K562 (cell line): ENCODE measurements around the gene CCDC196. TPM values are rescaled to one million over a fixed set of nuclear protein-coding genes. Genes with fewer than 3 reads are reported as not detected.

Experiments used
- ATAC-seq: fragments of 200-7000 bp; cut with Tn5 transposase; 3 replicates; pipeline ENCODE4 v1.9.1; 2020; ENCODE audit warnings: moderate library complexity
- BruUV-seq: library from RNA; stranded (reverse); fragments of 400-500 nt; replicated peaks from 2 replicates; lab custom pipeline; 2021; lab: Mats Ljungman, UMichigan
- CTCF ChIA-PET: fragments of 300-600 bp; formaldehyde crosslinking; extraction: SDS; loops from one replicate; lab custom pipeline; 2021; ENCODE audit warnings: low intra/inter-chr PET ratio; lab: Yijun Ruan, JAX
- POLR2A ChIA-PET: fragments of 300-600, 350-650 bp; sonication (Branson Sonifier 250); formaldehyde crosslinking; extraction: SDS; loops from one replicate; lab custom pipeline; 2021; ENCODE audit warnings: antibody characterized with exemption, inconsistent platforms; lab: Yijun Ruan, JAX
- DNase-seq, 4 experiments: peaks; one replicate each; pipeline versions ENCODE4 v3.0.0 to v3.0.0-alpha.2; 2011 to 2018; ENCODE audit warnings: low spot score in 3 of 4, mixed read lengths in 3 of 4; ENCODE audit errors: extremely low read depth in 1 of 4
- FAIRE-seq: peaks from 2 replicates; lab custom pipeline; 2011; peaks lifted over from hg19 to GRCh38; lab: Jason Lieb, UNC
- H2AFZ ChIP-seq: 2 replicates; pipeline ENCODE4 v1.6.0; 2011; ENCODE audit warnings: low read depth, low read length, control low read depth, inconsistent platforms
- H3K27ac ChIP-seq: fragments of 200-600 bp; 3 replicates; pipeline ENCODE4 v1.8.0; 2011; ENCODE audit warnings: low read depth, mild to moderate bottlenecking, control low read depth, inconsistent platforms, low read length, moderate library complexity, mixed read lengths; ENCODE audit errors: extremely low read depth
- H3K27me3 ChIP-seq, 2 experiments: fragments of 300-600 bp in 1 of 2; 2 replicates in 1 of 2; 3 replicates in 1 of 2; pipeline versions ENCODE4 v1.6.0 to v1.8.0; 2011; ENCODE audit warnings: inconsistent platforms in 2 of 2, low read length in 2 of 2, mild to moderate bottlenecking in 1 of 2, mixed read lengths in 1 of 2, moderate library complexity in 1 of 2; ENCODE audit not compliant: control insufficient read depth in 2 of 2, insufficient read depth in 2 of 2
- H3K36me3 ChIP-seq: fragments of 300-600 bp; 3 replicates; pipeline ENCODE4 v1.8.0; 2011; ENCODE audit warnings: mild to moderate bottlenecking, low read length, inconsistent platforms; ENCODE audit not compliant: control insufficient read depth, insufficient read depth
- H3K4me1 ChIP-seq, 2 experiments: fragments of 200-600 bp in 1 of 2; replicated peaks in 1 of 2; 2 replicates in 1 of 2; 3 replicates in 1 of 2; pipeline versions ENCODE4 v1.5.1 to v1.8.0; 2011; ENCODE audit warnings: inconsistent platforms in 2 of 2, low read length in 2 of 2, mild to moderate bottlenecking in 1 of 2, mixed read lengths in 1 of 2, moderate library complexity in 1 of 2; ENCODE audit not compliant: control insufficient read depth in 2 of 2, insufficient read depth in 2 of 2
- H3K4me2 ChIP-seq: 2 replicates; pipeline ENCODE4 v1.6.1; 2011; ENCODE audit warnings: low read length, control low read depth, inconsistent platforms, mixed read lengths; ENCODE audit not compliant: insufficient read depth
- H3K4me3 ChIP-seq: fragments of 200-600 bp; sonication (generic), shearing (Covaris generic); 2 replicates; pipeline ENCODE4 v1.5.1; 2016; ENCODE audit warnings: control low read depth, inconsistent platforms
- H3K79me2 ChIP-seq: fragments of 200-600 bp; 3 replicates; pipeline ENCODE4 v1.8.0; 2011; ENCODE audit warnings: low read length, inconsistent platforms; ENCODE audit not compliant: control insufficient read depth, insufficient read depth
- H3K9ac ChIP-seq, 2 experiments: 2 replicates each; pipeline versions ENCODE4 v1.6.0 to v1.6.1; 2011; ENCODE audit warnings: low read depth in 2 of 2, low read length in 2 of 2, control low read depth in 1 of 2, inconsistent platforms in 1 of 2, mild to moderate bottlenecking in 1 of 2, mixed read lengths in 1 of 2; ENCODE audit not compliant: insufficient read depth in 1 of 2
- H3K9me1 ChIP-seq: one replicate; pipeline ENCODE4 v1.6.0; 2011; ENCODE audit warnings: inconsistent platforms, mild to moderate bottlenecking, low read length, moderate library complexity; ENCODE audit not compliant: control insufficient read depth, insufficient read depth
- H3K9me3 ChIP-seq: replicated peaks from 2 replicates; pipeline ENCODE4 v1.5.1; 2011; ENCODE audit warnings: low read depth, low read length, inconsistent platforms; ENCODE audit not compliant: control insufficient read depth, insufficient read depth
- H4K20me1 ChIP-seq: replicated peaks from 2 replicates; pipeline ENCODE4 v1.6.1; 2011; ENCODE audit warnings: low read length, inconsistent platforms, mixed read lengths; ENCODE audit not compliant: control insufficient read depth, insufficient read depth
- ARNT ChIP-seq, 2 experiments: fragments of 450-650 bp; IDR thresholded peaks; 2 replicates each; pipeline ENCODE4 v1.6.1; 2016; ENCODE audit warnings: mild to moderate bottlenecking in 1 of 2
- BHLHE40 ChIP-seq: IDR thresholded peaks from 2 replicates; pipeline ENCODE4 v1.6.1; 2011; ENCODE audit warnings: low read length, improper control_type of control experiment
- DIDO1 ChIP-seq: fragments of 450-650 bp; IDR thresholded peaks from 2 replicates; pipeline ENCODE4 v1.6.1; 2016; ENCODE audit warnings: low read depth, missing biosample characterization, missing genetic modification characterization
- EHMT2 ChIP-seq: fragments of 450-650 bp; IDR thresholded peaks from 2 replicates; pipeline ENCODE4 v1.6.1; 2018; ENCODE audit warnings: antibody characterized with exemption
- EWSR1 ChIP-seq: fragments of 450-650 bp; IDR thresholded peaks from 2 replicates; pipeline ENCODE4 v1.6.1; 2018; ENCODE audit warnings: borderline replicate concordance, mild to moderate bottlenecking, low read depth, moderate library complexity; ENCODE audit not compliant: partially characterized antibody
- GATAD2A ChIP-seq: fragments of 450-650 bp; IDR thresholded peaks from 2 replicates; pipeline ENCODE4 v1.6.1; 2017
- LEF1 ChIP-seq: fragments of 450-650 bp; IDR thresholded peaks from 2 replicates; pipeline ENCODE4 v1.6.1; 2016; ENCODE audit warnings: mild to moderate bottlenecking
- MCM5 ChIP-seq: fragments of 450-650 bp; IDR thresholded peaks from 2 replicates; pipeline ENCODE4 v1.6.1; 2016; ENCODE audit warnings: low read depth
- NFRKB ChIP-seq: fragments of 450-650 bp; IDR thresholded peaks from 2 replicates; pipeline ENCODE4 v1.6.1; 2016; ENCODE audit warnings: low read depth
- PHF21A ChIP-seq: fragments of 450-650 bp; IDR thresholded peaks from 2 replicates; pipeline ENCODE4 v1.6.1; 2017; ENCODE audit warnings: low read depth, borderline replicate concordance
- RBM22 ChIP-seq: fragments of 200-400 bp; formaldehyde crosslinking; IDR thresholded peaks from 2 replicates; pipeline ENCODE4 v1.6.1; 2018; ENCODE audit warnings: low read length, low read depth; ENCODE audit not compliant: poor library complexity, severe bottlenecking
- ZNF134 ChIP-seq: fragments of 250-450 bp; sonication (Bioruptor Pico); conservative IDR thresholded peaks from 2 replicates; pipeline ENCODE4 v1.4.0; 2020
- ZNF24 ChIP-seq: fragments of 450-650 bp; IDR thresholded peaks from 2 replicates; pipeline ENCODE4 v1.6.1; 2016
- ZNF324 ChIP-seq: fragments of 250-450 bp; sonication (Bioruptor Pico); IDR thresholded peaks from 2 replicates; pipeline ENCODE4 v1.4.0; 2020; ENCODE audit warnings: mild to moderate bottlenecking
- WGBS: fragments of 100-300 bp; shearing (Covaris generic); methylation state at CpG from one replicate; pipeline ENCODE4 v1.1.6; 2016; ENCODE audit warnings: low coverage, mixed read lengths; ENCODE audit not compliant: insufficient coverage; ENCODE audit errors: missing lambda C conversion rate; 5-methylcytosine and 5-hydroxymethylcytosine counted together
- in situ Hi-C: fragments of 300-500 bp; cut with MboI; formaldehyde crosslinking; loops from 4 replicates; pipeline ENCODE4 v1.15.0; 2018; ENCODE audit warnings: inconsistent platforms, mixed read lengths
- intact Hi-C: fragments of 100-400 bp; cut with micrococcal nuclease; formaldehyde crosslinking; loops from 2 replicates; pipeline ENCODE4 v1.14.2; 2022
- polyA plus RNA-seq, 8 experiments: library from polyadenylated mRNA; depleted of rRNA in 4 of 8; stranded (reverse) in 5 of 8; unstranded in 3 of 8; fragments of >200 nt; fragmentation: Nextera tagmentation in 2 of 8; fragmentation: Illumina TruSeq in 1 of 8; extraction: Ambion mirVana in 2 of 8; extraction: Trizol in 1 of 8; gene quantifications; 2 replicates each; pipeline versions ENCODE4 v1.2.1 to v1.2.3, GENCODE V29; 2011 to 2014; ENCODE audit warnings: inconsistent platforms in 1 of 8, missing spikeins in 1 of 8
- total RNA-seq, 7 experiments: library from RNA; depleted of rRNA in 6 of 7; stranded (reverse); fragments of >200 nt in 6 of 7; fragmentation: Illumina TruSeq in 2 of 7; extraction: Trizol in 2 of 7; gene quantifications; 2 replicates each; pipeline versions ENCODE4 v1.2.1 to v1.2.3, GENCODE V29; 2011 to 2021; ENCODE audit warnings: low replicate concordance in 1 of 7
- TF ChIP-seq, protein P1 (sequence below): fragments of 450-650 bp; formaldehyde crosslinking; IDR thresholded peaks from 2 replicates; pipeline ENCODE4 v1.4.0; 2022; ENCODE audit warnings: mild to moderate bottlenecking, moderate library complexity
- TF ChIP-seq, protein P2 (sequence below): fragments of 450-650 bp; IDR thresholded peaks from 2 replicates; pipeline ENCODE4 v1.6.1; 2016
- TF ChIP-seq, protein P3 (sequence below), 2 experiments: IDR thresholded peaks; 2 replicates each; pipeline ENCODE4 v1.6.1; 2011; ENCODE audit warnings: borderline replicate concordance in 1 of 2, control low read depth in 1 of 2, low read depth in 1 of 2, low read length in 1 of 2, mild to moderate bottlenecking in 1 of 2, mixed read lengths in 1 of 2, moderate library complexity in 1 of 2; ENCODE audit not compliant: insufficient read depth in 1 of 2, insufficient read length in 1 of 2, poor library complexity in 1 of 2, severe bottlenecking in 1 of 2; ENCODE audit errors: extremely low read depth in 1 of 2
- TF ChIP-seq, protein P4 (sequence below): fragments of 450-650 bp; conservative IDR thresholded peaks from 2 replicates; pipeline ENCODE4 v1.6.1; 2016; ENCODE audit warnings: missing genetic modification characterization, low read depth, mild to moderate bottlenecking, missing compliant biosample characterization, moderate library complexity

Gene CCDC196
- total and polyA plus RNA-seq, 9 of the 15 experiments (the other 6 are each of a cell fraction or from before 2014, with no cell fraction given) = not detected

DNA sequence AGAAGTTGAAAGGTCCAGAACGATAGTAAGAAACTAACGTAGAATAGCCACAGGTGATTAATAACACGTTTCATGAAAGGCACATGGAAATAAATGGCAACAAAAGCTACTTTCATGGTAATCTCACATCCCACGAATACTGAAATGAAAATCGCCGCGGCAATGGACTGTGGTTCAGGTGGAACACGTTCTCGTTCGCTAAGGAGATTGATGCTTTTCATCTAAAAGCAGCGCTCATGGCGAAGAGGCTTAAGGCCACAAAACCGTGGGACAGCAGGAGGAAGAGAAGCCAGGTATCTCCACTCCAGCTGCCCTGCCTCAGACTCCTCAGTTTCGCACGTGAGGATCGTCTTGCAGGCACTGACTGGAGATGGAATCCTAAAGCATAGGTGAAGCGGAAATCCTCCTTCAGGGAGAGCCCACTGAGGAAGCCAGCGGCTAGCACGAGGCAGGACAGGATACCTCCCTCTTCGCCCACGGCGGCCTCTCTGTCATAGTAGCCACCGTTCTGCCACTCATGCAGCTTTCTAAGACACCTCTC is 21.1 kb downstream of the CCDC196 start:
- peak overlapping the region; percentile 77 to 90 for H3K9ac ChIP-seq
- CTCF ChIA-PET = interaction anchor here (0.6 kb wide), 1 partner anchor 143 kb away, joined by 4 read pairs; no protein-coding TSS in a partner anchor
- no peaks in the 10 kb centered on the region for H3K9me1 ChIP-seq
- peak overlapping the region; percentile 54 for H3K4me3 ChIP-seq
- H3K9me3 ChIP-seq = no peaks in the 10 kb centered on the region
- in situ Hi-C loops (no loop called here), intact Hi-C loops (no loop called here)
- WGBS = 1% methylated on average over 19 of the region's 23 CpGs
- peak; percentile 44 for FAIRE-seq
- peak; percentile 43 for ATAC-seq
- peak overlapping the region; percentile 89 for H3K27ac ChIP-seq
- H3K27me3 ChIP-seq = no peaks in the 10 kb centered on the region
- peaks cover 10% of the 10 kb centered on the region; the same call in 1 of the 2 replicates for H4K20me1 ChIP-seq
- peak overlapping the region; percentile 90 for H3K4me2 ChIP-seq
- POLR2A ChIA-PET = interaction anchor here (0.6 to 1.2 kb wide), 4 partner anchors 9 to 47 kb away, joined by 3 to 4 read pairs (median 3); no protein-coding TSS in a partner anchor
- H3K36me3 ChIP-seq = no peaks in the 10 kb centered on the region
- DNase-seq = no peak
- BruUV-seq = TSS peak; percentile 83
- peaks cover 36% of the 10 kb centered on the region for H3K79me2 ChIP-seq
- H3K4me1 ChIP-seq = peaks cover 0 to 24% of the 10 kb centered on the region in 2 experiments; a peak in 3 of 5 replicates
- H2AFZ ChIP-seq = peak overlapping the region; percentile 89
- TF ChIP-seq NFRKB (peak; percentile 39; the same call in 1 of the 2 replicates), RBM22 (no peak), LEF1 (no peak), ZNF134 (CRISPR knock-in tag) (no peak), GATAD2A (no peak), MCM5 (no peak), PHF21A (no peak), BHLHE40 (peak; percentile 41; the same call in 1 of the 2 replicates), DIDO1 (no peak), EWSR1 (no peak), ZNF24 (no peak), ARNT (IDR thresholded peaks at IDR 0.05) (no peak), EHMT2 (no peak), ZNF324 (CRISPR knock-in tag) (no peak)
- TF ChIP-seq, protein P1, sequence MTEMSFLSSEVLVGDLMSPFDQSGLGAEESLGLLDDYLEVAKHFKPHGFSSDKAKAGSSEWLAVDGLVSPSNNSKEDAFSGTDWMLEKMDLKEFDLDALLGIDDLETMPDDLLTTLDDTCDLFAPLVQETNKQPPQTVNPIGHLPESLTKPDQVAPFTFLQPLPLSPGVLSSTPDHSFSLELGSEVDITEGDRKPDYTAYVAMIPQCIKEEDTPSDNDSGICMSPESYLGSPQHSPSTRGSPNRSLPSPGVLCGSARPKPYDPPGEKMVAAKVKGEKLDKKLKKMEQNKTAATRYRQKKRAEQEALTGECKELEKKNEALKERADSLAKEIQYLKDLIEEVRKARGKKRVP (CRISPR knock-in tag) = no peak
- TF ChIP-seq, protein P2, sequence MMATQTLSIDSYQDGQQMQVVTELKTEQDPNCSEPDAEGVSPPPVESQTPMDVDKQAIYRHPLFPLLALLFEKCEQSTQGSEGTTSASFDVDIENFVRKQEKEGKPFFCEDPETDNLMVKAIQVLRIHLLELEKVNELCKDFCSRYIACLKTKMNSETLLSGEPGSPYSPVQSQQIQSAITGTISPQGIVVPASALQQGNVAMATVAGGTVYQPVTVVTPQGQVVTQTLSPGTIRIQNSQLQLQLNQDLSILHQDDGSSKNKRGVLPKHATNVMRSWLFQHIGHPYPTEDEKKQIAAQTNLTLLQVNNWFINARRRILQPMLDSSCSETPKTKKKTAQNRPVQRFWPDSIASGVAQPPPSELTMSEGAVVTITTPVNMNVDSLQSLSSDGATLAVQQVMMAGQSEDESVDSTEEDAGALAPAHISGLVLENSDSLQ = no peak
- TF ChIP-seq, protein P3, sequence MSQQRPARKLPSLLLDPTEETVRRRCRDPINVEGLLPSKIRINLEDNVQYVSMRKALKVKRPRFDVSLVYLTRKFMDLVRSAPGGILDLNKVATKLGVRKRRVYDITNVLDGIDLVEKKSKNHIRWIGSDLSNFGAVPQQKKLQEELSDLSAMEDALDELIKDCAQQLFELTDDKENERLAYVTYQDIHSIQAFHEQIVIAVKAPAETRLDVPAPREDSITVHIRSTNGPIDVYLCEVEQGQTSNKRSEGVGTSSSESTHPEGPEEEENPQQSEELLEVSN (IDR thresholded peaks at IDR 0.05; ENCODE audit: borderline replicate concordance in 1 of 2, extremely low read depth in 1 of 2, insufficient read depth in 1 of 2, insufficient read length in 1 of 2, low read depth in 1 of 2, low read length in 1 of 2, poor library complexity in 1 of 2, severe bottlenecking in 1 of 2) = no peak
- TF ChIP-seq, protein P4, sequence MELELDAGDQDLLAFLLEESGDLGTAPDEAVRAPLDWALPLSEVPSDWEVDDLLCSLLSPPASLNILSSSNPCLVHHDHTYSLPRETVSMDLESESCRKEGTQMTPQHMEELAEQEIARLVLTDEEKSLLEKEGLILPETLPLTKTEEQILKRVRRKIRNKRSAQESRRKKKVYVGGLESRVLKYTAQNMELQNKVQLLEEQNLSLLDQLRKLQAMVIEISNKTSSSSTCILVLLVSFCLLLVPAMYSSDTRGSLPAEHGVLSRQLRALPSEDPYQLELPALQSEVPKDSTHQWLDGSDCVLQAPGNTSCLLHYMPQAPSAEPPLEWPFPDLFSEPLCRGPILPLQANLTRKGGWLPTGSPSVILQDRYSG (tag) = no peak
